Ascending aorta (tissue), 2 donors: ENCODE measurements around the gene RTL10. TPM values are rescaled to one million over a fixed set of nuclear protein-coding genes. Genes with fewer than 3 reads are reported as not detected.

ENCODE experiments used
- DNase-seq, 2 donors: peaks; one replicate each; pipeline ENCODE4 v3.0.0-alpha.2; 2019; ENCODE audit warnings: low spot score in 2 of 2
- H3K27ac ChIP-seq, 2 donors: fragments of 200-600 bp; sonication (generic); one replicate each; pipeline ENCODE4 v1.5.1; 2016 to 2017; ENCODE audit warnings: mild to moderate bottlenecking in 1 of 2
- H3K27me3 ChIP-seq: fragments of 200-600 bp; sonication (generic); one replicate; pipeline ENCODE4 v1.5.1; 2017
- H3K36me3 ChIP-seq, 2 donors: fragments of 200-600 bp; sonication (generic); one replicate each; pipeline ENCODE4 v1.5.1; 2016
- H3K4me1 ChIP-seq, 2 donors: fragments of 200-600 bp; sonication (generic); one replicate each; pipeline ENCODE4 v1.5.1; 2016 to 2017; ENCODE audit warnings: mild to moderate bottlenecking in 1 of 2
- H3K4me3 ChIP-seq, 2 donors: fragments of 200-600 bp; sonication (generic); one replicate each; pipeline ENCODE4 v1.5.1; 2016 to 2017; ENCODE audit warnings: mild to moderate bottlenecking in 1 of 2
- H3K9me3 ChIP-seq, 2 donors: fragments of 200-600 bp; sonication (generic); one replicate each; pipeline ENCODE4 v1.5.1; 2016
- intact Hi-C: fragments of 100-400 bp; cut with DNase I; formaldehyde crosslinking; loops from one replicate; pipeline ENCODE4 v1.15.1; 2023
- total RNA-seq: library from RNA; depleted of rRNA; stranded (reverse); fragments of >200 nt; gene quantifications from one replicate; pipeline ENCODE4 v1.1.0, GENCODE V29; 2016
- TF ChIP-seq, protein P1 (sequence below), 3 experiments: fragments of 200-600 bp in 2 of 3; fragments of 450-650 bp in 1 of 3; sonication (generic) in 2 of 3; IDR thresholded peaks; one replicate each; pipeline ENCODE4 v1.5.1; 2016 to 2019; ENCODE audit warnings: antibody characterized with exemption in 3 of 3, mild to moderate bottlenecking in 1 of 3, moderate library complexity in 1 of 3

The RTL10 gene
- total RNA-seq, 1 donor from 2014 or later = 8.8 TPM

DNA sequence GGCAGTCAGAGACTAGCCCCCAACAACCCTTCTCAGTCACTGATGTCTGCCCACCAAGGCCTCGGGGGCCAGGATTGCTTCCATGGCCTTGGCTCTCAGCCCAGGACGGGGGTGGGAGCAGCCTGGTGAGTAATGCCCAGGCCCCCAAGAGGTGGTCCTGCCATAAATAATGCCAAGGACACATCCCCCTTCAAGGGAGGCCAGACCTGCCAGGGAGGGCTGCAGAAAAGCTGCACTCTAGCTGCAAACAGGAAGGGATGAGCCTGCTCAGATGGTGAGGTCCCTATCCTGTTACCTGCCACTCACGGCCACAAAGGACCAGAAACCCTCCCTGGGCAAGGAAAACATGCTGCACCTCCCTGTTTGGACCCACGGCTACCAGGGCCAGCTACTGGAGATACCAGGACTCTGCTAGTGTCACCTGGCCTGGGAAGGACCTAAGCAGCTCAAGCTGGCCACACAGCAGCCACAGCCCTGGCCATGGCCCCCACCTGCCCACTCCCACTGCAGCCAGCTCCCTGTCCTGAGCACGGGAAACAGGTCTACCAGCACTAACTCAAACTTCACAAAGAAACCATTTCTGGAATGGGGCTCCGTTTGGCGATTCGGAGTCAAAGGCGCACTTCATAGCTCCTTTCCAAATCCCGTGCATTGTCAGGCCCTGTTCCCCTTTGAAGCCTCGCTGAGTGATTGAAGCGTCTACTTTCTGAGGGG is 12.1 kb downstream of the RTL10 start:
- peaks cover 0 to 4% of the 10 kb centered on the region in 2 donors for H3K36me3 ChIP-seq
- H3K4me3 ChIP-seq = no peak overlapping the region
- DNase-seq = no peak
- H3K27ac ChIP-seq = no peak overlapping the region
- intact Hi-C loops = loop anchor here (5.0 kb wide), 1 partner anchor 35 kb away; no protein-coding TSS in a partner anchor
- H3K9me3 ChIP-seq = no peaks in the 10 kb centered on the region
- H3K27me3 ChIP-seq = no peaks in the 10 kb centered on the region
- H3K4me1 ChIP-seq = peaks cover 11 to 21% of the 10 kb centered on the region in 2 donors
- TF ChIP-seq, protein P1, sequence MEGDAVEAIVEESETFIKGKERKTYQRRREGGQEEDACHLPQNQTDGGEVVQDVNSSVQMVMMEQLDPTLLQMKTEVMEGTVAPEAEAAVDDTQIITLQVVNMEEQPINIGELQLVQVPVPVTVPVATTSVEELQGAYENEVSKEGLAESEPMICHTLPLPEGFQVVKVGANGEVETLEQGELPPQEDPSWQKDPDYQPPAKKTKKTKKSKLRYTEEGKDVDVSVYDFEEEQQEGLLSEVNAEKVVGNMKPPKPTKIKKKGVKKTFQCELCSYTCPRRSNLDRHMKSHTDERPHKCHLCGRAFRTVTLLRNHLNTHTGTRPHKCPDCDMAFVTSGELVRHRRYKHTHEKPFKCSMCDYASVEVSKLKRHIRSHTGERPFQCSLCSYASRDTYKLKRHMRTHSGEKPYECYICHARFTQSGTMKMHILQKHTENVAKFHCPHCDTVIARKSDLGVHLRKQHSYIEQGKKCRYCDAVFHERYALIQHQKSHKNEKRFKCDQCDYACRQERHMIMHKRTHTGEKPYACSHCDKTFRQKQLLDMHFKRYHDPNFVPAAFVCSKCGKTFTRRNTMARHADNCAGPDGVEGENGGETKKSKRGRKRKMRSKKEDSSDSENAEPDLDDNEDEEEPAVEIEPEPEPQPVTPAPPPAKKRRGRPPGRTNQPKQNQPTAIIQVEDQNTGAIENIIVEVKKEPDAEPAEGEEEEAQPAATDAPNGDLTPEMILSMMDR (IDR thresholded peaks at IDR 0.05) = no peak

DNA sequence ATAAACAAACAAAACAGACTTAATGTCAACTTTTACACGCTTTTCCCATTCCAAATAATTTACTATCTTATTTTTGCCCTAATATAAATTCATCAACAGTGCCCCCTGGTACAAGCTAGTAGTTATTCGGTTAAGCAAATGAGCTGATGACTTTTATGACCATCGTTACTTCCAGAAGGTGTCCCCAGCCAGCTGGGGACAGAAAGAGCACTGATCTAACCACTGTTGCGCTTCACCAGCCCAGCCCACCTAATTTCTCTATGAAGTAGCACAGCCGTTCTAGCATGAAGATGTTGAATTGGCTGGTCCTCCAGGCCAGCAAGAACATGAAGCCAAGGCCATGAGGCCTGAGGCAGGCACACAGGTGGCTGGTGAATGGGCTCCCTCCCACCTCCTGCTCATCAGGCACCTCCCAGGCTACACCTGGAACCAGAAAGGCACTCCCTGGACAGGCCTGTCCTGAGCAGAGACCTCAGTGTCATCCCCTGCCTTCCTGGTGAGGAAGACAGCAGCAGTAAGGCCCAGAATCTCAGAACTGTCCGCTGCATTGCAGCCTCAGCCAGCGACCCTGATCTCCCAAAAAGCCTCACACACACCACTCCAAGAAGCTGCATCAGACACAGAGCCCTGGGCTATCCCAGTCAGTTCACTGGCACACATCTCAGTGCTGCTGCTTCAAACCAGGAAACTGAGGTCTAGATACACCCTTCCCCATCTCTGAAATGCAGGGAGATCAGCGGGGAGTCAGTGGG is 12.9 kb downstream of the RTL10 start:
- H3K9me3 ChIP-seq = no peaks in the 10 kb centered on the region
- H3K4me3 ChIP-seq = no peak overlapping the region
- H3K27me3 ChIP-seq = no peaks in the 10 kb centered on the region
- H3K27ac ChIP-seq = no peak overlapping the region
- peaks cover 0 to under 1% of the 10 kb centered on the region in 2 donors for H3K36me3 ChIP-seq
- intact Hi-C loops = loop anchor here (5.0 kb wide), 1 partner anchor 35 kb away; no protein-coding TSS in a partner anchor
- TF ChIP-seq, protein P1 (IDR thresholded peaks at IDR 0.05) = no peak
- H3K4me1 ChIP-seq = peaks cover 11 to 21% of the 10 kb centered on the region in 2 donors
- no peak for DNase-seq

- no peaks in the 10 kb centered on the region for H3K36me3 ChIP-seq
- TF ChIP-seq, protein P1 (IDR thresholded peaks at IDR 0.05) = no peak
- intact Hi-C loops = loop anchor here (5.0 kb wide), 1 partner anchor 36 kb away; no protein-coding TSS in a partner anchor
- no peak overlapping the region for H3K4me3 ChIP-seq
- peaks cover 11 to 21% of the 10 kb centered on the region in 2 donors for H3K4me1 ChIP-seq
- no peak for DNase-seq
- H3K27ac ChIP-seq = no peak overlapping the region
- H3K9me3 ChIP-seq = no peaks in the 10 kb centered on the region
- no peaks in the 10 kb centered on the region for H3K27me3 ChIP-seq
Measured at GRCh38 chr22:19840955-19841640, 13.6 kb downstream of the RTL10 start.

DNA sequence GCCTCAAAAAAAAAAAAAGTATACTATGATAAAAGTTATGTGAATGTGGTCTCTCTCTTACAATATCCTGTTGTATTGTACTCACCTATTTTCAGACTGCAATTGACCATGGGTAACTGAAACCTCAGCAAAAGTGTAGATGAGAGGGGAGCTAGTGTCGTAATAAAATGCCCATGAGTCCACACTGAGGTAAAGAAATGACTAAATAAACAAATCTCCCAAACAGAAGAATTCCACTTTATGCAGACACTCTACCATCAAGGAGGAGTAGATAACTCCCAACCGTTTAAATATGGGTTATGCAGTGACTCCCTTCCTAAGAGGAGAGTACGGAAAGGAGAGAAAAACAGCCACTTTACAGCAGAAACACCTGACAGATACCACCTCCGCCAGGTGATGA is 14.6 kb downstream of the RTL10 start:
- Histone ChIP-seq H3K36me3 (no peaks in the 10 kb centered on the region), H3K27me3 (no peaks in the 10 kb centered on the region), H3K27ac (no peak overlapping the region), H3K4me1 (peaks cover 11 to 21% of the 10 kb centered on the region in 2 donors), H3K9me3 (no peaks in the 10 kb centered on the region), H3K4me3 (no peak overlapping the region)
- DNase-seq = no peak
- TF ChIP-seq, protein P1 (IDR thresholded peaks at IDR 0.05) = no peak
- intact Hi-C loops = loop anchor here (5.0 kb wide), 1 partner anchor 37 kb away; no protein-coding TSS in a partner anchor

GRCh38 chr22:19837915-19838314 is 16.8 kb downstream of the RTL10 start:
- TF ChIP-seq, protein P1 (IDR thresholded peaks at IDR 0.05) = no peak
- H3K36me3 ChIP-seq = no peaks in the 10 kb centered on the region
- no peak for DNase-seq
- no peak overlapping the region for H3K4me3 ChIP-seq
- no peaks in the 10 kb centered on the region for H3K27me3 ChIP-seq
- H3K9me3 ChIP-seq = no peaks in the 10 kb centered on the region
- H3K4me1 ChIP-seq = no peaks in the 10 kb centered on the region
- intact Hi-C loops = no loop called here
- H3K27ac ChIP-seq = no peak overlapping the region
